K562 (cell line): ENCODE measurements around the gene TMEM255A.

Source experiments
- CHD2 ChIP-seq: IDR thresholded peaks from 2 replicates; pipeline ENCODE4 v1.6.1; 2011; ENCODE audit warnings: low read depth, low read length
- FOXA1 ChIP-seq: fragments of 450-650 bp; IDR thresholded peaks from 2 replicates; pipeline ENCODE4 v1.6.1; 2016; ENCODE audit warnings: mild to moderate bottlenecking, borderline replicate concordance
- POLR2A ChIP-seq: fragments of 450-650 bp; conservative IDR thresholded peaks from 2 replicates; pipeline ENCODE4 v1.6.1; 2016
- RFX5 ChIP-seq: IDR thresholded peaks from 2 replicates; pipeline ENCODE4 v1.6.1; 2011; ENCODE audit warnings: low read depth, mild to moderate bottlenecking, improper control_type of control experiment, low read length
- SIN3A ChIP-seq, 2 experiments: fragments of 150-350 bp in 1 of 2; IDR thresholded peaks; 2 replicates each; pipeline ENCODE4 v1.6.1; 2011 to 2016; ENCODE audit warnings: borderline replicate concordance in 2 of 2, low read depth in 2 of 2, low read length in 2 of 2, mild to moderate bottlenecking in 2 of 2, moderate library complexity in 2 of 2; ENCODE audit not compliant: control insufficient read depth in 1 of 2
- TCF3 ChIP-seq: sonication (generic); formaldehyde crosslinking; IDR thresholded peaks from 2 replicates; pipeline ENCODE4 v1.4.0; 2020; ENCODE audit warnings: mild to moderate bottlenecking, missing genetic modification reagents
- ZNF232 ChIP-seq: sonication (generic); formaldehyde crosslinking; IDR thresholded peaks from 2 replicates; pipeline ENCODE4 v1.8.0; 2022; ENCODE audit warnings: mild to moderate bottlenecking, missing genetic modification reagents
- ZNF239 ChIP-seq: fragments of 250-450 bp; sonication (Bioruptor Pico); IDR thresholded peaks from 2 replicates; pipeline ENCODE4 v1.4.0; 2020; ENCODE audit warnings: mild to moderate bottlenecking
- ZNF444 ChIP-seq: fragments of 250-450 bp; sonication (Bioruptor Pico); IDR thresholded peaks from 2 replicates; pipeline ENCODE4 v1.4.0; 2020; ENCODE audit warnings: mild to moderate bottlenecking, moderate library complexity
- TF ChIP-seq, protein P1 (sequence below), 3 experiments: IDR thresholded peaks in 2 of 3; conservative IDR thresholded peaks in 1 of 3; 2 replicates each; pipeline ENCODE4 v1.5.1; 2011 to 2012; ENCODE audit warnings: low read length in 3 of 3, mild to moderate bottlenecking in 3 of 3, control low read depth in 2 of 3, improper control_type of control experiment in 1 of 3, inconsistent platforms in 1 of 3, low read depth in 1 of 3, mixed read lengths in 1 of 3, moderate library complexity in 1 of 3; ENCODE audit not compliant: insufficient read depth in 2 of 3
- TF ChIP-seq, protein P2 (sequence below): sonication (generic); formaldehyde crosslinking; IDR thresholded peaks from 2 replicates; pipeline ENCODE4 v1.8.0; 2022; ENCODE audit warnings: missing genetic modification reagents, mild to moderate bottlenecking, moderate library complexity, borderline replicate concordance

DNA sequence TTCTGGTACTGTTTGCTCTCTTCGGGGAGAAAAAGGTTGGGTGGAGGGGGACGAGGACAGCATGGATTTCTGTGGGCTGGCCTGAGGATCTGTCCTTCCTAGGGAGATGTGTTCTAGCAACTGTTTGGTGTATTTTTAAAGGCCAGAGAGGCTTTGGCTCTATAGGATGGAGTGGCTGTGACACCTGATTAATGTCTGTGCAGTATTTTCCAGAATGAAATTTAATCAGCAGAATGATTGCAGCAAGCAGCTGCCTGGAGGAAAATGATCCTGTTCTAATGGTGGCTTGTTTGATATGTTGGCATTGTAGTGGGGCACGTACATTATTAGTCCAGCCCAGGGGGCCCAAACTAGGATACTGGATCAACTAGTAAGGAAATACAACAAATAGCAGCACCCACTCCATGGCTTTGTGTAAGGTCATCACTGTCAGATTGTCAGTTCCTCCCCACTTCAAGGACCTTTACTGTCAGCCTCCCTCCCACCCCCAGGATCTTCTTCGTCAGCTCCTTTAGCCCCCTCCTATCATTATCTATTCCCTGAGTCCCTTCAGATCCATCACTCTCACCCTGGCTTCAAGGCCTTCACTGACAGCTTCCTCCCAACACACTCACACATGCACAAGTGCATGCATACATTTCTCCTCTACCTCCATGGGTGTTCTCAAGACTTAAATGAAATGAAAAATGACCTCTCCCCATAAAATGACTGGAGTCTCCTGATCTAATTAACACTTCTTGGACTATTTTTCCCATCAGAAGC, 10.4 kb upstream of the TMEM255A start:
- TF ChIP-seq ZNF444 (CRISPR knock-in tag) (no peak), ZNF239 (CRISPR knock-in tag) (no peak), POLR2A (no peak), FOXA1 (no peak), TCF3 (CRISPR knock-in tag) (no peak), SIN3A (IDR thresholded peaks at IDR 0.05; ENCODE audit: borderline replicate concordance in 2 of 2, control insufficient read depth in 1 of 2, low read depth in 2 of 2, low read length in 2 of 2) (no peak), CHD2 (no peak), RFX5 (no peak), ZNF232 (CRISPR knock-in tag) (no peak)
- TF ChIP-seq, protein P1, sequence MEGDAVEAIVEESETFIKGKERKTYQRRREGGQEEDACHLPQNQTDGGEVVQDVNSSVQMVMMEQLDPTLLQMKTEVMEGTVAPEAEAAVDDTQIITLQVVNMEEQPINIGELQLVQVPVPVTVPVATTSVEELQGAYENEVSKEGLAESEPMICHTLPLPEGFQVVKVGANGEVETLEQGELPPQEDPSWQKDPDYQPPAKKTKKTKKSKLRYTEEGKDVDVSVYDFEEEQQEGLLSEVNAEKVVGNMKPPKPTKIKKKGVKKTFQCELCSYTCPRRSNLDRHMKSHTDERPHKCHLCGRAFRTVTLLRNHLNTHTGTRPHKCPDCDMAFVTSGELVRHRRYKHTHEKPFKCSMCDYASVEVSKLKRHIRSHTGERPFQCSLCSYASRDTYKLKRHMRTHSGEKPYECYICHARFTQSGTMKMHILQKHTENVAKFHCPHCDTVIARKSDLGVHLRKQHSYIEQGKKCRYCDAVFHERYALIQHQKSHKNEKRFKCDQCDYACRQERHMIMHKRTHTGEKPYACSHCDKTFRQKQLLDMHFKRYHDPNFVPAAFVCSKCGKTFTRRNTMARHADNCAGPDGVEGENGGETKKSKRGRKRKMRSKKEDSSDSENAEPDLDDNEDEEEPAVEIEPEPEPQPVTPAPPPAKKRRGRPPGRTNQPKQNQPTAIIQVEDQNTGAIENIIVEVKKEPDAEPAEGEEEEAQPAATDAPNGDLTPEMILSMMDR (IDR thresholded peaks at IDR 0.05 in 2 of 3, conservative IDR thresholded peaks at IDR 0.05 in 1 of 3; ENCODE audit: insufficient read depth in 2 of 3, low read depth in 1 of 3, low read length in 3 of 3): no peak
- TF ChIP-seq, protein P2, sequence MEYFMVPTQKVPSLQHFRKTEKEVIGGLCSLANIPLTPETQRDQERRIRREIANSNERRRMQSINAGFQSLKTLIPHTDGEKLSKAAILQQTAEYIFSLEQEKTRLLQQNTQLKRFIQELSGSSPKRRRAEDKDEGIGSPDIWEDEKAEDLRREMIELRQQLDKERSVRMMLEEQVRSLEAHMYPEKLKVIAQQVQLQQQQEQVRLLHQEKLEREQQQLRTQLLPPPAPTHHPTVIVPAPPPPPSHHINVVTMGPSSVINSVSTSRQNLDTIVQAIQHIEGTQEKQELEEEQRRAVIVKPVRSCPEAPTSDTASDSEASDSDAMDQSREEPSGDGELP (CRISPR knock-in tag): no peak
